ENCODE results near the gene SHQ1. TPM values are rescaled to one million over a fixed set of nuclear protein-coding genes. Genes with fewer than 3 reads are reported as not detected.

SHQ1 gene
- total RNA-seq, 1 donor from 2014 or later = 18.8 TPM

- Histone ChIP-seq H3K27ac (replicated peaks) (no peak overlapping the region), H3K4me1 (peaks cover 4% of the 10 kb centered on the region), H3K36me3 (peaks cover 10% of the 10 kb centered on the region), H3K27me3 (ENCODE audit: low read depth) (no peaks in the 10 kb centered on the region), H3K9me3 (replicated peaks) (no peaks in the 10 kb centered on the region), H3K4me3 (no peak overlapping the region)
- no peak for TF ChIP-seq CTCF (IDR thresholded peaks at IDR 0.05; ENCODE audit: borderline replicate concordance)
- intact Hi-C loops (cut with micrococcal nuclease) = no loop called here
- no peak for DNase-seq
Observed at GRCh38 chr3:72748659-72749058, 99.6 kb downstream of the SHQ1 start.

GRCh38 chr3:72746430-72747411 is 101.5 kb downstream of the SHQ1 start:
- intact Hi-C loops (cut with micrococcal nuclease) = no loop called here
- H3K27me3 ChIP-seq (ENCODE audit: low read depth) = no peaks in the 10 kb centered on the region

GRCh38 chr3:72745146-72745999 is 102.9 kb downstream of the SHQ1 start:
- Histone ChIP-seq H3K36me3 (no peaks in the 10 kb centered on the region), H3K9me3 (replicated peaks) (no peaks in the 10 kb centered on the region), H3K27me3 (ENCODE audit: low read depth) (no peaks in the 10 kb centered on the region), H3K4me3 (no peak overlapping the region), H3K4me1 (peaks cover 4% of the 10 kb centered on the region), H3K27ac (replicated peaks) (no peak overlapping the region)
- DNase-seq = no peak
- intact Hi-C loops (cut with micrococcal nuclease) = no loop called here
- no peak for TF ChIP-seq CTCF (IDR thresholded peaks at IDR 0.05; ENCODE audit: borderline replicate concordance)

More at GRCh38 chr3:72746430-72747411, 101.5 kb downstream of the SHQ1 start:
- Histone ChIP-seq H3K4me3 (no peak overlapping the region), H3K4me1 (peaks cover 4% of the 10 kb centered on the region), H3K9me3 (replicated peaks) (no peaks in the 10 kb centered on the region), H3K27ac (replicated peaks) (no peak overlapping the region), H3K36me3 (no peaks in the 10 kb centered on the region)
- TF ChIP-seq CTCF (IDR thresholded peaks at IDR 0.05; ENCODE audit: borderline replicate concordance) = no peak
- no peak for DNase-seq

GRCh38 chr3:72744330-72744729 is 103.9 kb downstream of the SHQ1 start:
- no peak for DNase-seq
- no peaks in the 10 kb centered on the region for H3K36me3 ChIP-seq
- no peak overlapping the region for H3K4me3 ChIP-seq
- peaks cover 4% of the 10 kb centered on the region for H3K4me1 ChIP-seq
- intact Hi-C loops (cut with micrococcal nuclease) = no loop called here
- H3K9me3 ChIP-seq (replicated peaks) = no peaks in the 10 kb centered on the region
- H3K27ac ChIP-seq (replicated peaks) = no peak overlapping the region
- H3K27me3 ChIP-seq (ENCODE audit: low read depth) = peaks cover under 1% of the 10 kb centered on the region
- TF ChIP-seq CTCF (IDR thresholded peaks at IDR 0.05; ENCODE audit: borderline replicate concordance) = no peak

Measured in left ventricle myocardium inferior (tissue), 1 donor.